Cortex of kidney (tissue), 1 donor: Measurements from ENCODE around the gene PIK3R2.

Experiments
- DNase-seq: peaks from one replicate; lab custom pipeline; 2025; lab: John Stamatoyannopoulos, UW

The PIK3R2 gene

DNA sequence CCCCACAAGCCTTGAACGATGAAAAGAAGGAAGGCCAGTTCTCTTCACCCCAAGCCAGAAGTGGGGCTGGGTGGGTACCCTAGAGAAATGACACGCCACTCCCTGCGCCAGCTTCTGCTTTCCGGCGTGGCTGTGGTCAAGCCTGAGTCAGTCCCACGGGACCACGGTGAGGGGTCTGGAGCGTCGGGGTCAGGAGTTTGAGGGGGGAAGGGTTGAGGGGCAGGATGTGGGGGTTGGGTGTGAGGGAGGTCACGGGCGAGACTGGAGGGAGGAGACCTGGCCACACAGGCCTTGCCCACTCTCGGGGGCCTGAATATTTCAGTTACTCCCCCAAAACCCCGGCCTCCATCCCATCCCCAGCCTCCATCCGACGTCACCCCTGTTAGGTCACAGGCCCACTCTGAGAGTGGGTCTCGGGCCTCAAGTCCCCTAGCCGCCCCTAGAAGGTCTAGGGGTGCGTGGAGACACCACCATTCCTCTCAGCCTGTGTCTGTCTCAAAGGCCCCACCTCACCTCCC, 20.1 kb downstream of the PIK3R2 start:
- no peak for DNase-seq

DNA sequence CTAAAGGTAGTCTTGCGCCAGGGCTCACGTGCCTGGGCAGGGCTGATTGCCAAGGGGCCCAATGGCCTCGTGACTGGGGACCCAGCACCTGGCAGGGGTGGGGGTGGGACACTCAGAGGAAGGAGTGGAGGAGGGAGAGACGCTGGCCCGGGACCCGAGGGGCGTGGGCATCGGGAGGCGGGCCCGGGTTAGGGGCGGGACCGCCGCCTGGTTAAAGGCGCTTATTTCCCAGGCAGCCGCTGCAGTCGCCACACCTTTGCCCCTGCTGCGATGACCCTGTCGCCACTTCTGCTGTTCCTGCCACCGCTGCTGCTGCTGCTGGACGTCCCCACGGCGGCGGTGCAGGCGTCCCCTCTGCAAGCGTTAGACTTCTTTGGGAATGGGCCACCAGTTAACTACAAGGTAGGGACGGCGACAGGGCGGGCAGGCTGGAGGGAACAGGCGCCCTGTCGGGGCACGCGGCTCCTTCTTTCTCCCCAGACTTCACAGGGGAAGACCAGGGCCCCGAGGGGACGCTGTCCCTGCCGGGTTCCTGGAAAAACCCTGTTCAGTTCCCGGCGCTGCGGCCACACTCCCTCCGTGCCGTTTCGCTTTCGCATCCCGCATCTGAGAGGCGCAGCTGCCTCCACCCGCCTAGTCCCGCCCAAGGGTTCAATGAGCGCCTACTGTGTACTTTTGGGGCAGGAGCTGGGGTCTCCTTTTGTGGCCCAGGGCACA, 20.8 kb downstream of the PIK3R2 start, which contains the start of gene IFI30:
Gene IFI30 (plus strand): TSS at position 242 of the 717 bp plus-strand sequence. CDS start 29 bp downstream, at position 271.
- DNase-seq = no peak

DNA sequence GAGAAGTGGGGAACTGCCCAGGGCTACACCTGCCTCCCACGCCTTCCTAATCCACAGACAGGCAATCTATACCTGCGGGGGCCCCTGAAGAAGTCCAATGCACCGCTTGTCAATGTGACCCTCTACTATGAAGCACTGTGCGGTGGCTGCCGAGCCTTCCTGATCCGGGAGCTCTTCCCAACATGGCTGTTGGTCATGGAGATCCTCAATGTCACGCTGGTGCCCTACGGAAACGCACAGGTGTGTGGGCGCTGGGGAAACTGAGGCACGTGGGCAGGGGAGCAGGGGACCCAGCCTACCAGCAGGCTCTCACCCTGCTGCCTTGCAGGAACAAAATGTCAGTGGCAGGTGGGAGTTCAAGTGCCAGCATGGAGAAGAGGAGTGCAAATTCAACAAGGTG, 22.0 kb downstream of the PIK3R2 start:
- DNase-seq = no peak

DNA sequence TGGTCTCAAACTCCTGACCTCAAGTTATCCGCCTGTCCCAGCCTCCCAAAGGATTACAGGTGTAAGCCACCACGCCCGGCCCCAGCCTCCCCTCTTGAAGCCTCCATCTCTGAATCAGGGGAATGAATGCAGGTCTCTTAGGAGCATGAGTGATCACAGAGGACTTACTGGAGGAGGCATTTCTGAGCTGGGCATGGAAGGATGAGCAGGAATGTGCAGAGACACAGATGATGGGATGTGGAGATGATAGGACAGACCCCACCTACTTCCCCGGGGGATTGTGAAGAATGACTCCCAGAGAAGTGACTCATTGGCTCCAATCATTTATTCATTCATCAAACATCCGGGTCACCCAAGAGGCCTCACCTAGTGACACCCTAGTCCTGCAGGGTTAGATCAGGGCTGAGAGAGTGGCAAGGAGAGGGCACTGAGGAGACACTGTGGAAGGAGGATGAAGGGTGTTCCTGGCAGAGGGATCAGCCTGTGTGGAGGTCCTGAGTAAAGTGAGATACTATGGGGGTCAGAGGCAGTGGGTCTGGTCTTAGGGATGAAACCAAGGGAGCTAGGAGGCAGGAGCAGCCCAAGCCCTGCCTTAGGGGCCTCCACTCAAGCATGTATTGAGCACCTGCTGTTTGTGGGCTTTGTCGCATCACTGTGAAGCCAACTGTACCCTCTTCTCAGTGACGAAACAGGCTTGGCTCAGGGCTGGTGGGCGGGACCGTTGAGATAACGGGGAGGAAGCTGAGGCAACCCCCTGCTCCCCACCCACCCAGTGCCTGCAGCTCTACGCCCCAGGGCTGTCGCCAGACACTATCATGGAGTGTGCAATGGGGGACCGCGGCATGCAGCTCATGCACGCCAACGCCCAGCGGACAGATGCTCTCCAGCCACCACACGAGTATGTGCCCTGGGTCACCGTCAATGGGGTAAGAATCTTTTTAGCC, 23.7 kb downstream of the PIK3R2 start:
- no peak for DNase-seq

DNA sequence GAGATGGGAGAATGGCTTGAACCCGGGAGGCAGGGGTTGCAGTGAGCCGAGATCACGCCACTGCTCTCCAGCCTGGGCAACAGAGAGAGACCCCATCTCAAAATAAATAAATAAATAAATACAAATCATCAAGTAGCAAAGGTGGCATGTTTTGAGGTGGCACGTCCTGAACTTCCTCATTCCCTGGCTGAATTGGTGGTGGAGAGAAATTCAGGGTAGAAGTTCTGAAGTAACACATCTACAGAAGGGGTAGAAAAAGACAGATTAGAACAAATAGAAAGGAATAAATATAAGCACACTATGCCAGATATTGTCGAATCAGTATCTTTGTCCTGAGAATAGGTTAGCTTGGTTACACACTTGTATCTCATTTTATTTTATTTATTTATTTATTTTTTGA, 27.0 kb downstream of the PIK3R2 start:
- no peak for DNase-seq

DNA sequence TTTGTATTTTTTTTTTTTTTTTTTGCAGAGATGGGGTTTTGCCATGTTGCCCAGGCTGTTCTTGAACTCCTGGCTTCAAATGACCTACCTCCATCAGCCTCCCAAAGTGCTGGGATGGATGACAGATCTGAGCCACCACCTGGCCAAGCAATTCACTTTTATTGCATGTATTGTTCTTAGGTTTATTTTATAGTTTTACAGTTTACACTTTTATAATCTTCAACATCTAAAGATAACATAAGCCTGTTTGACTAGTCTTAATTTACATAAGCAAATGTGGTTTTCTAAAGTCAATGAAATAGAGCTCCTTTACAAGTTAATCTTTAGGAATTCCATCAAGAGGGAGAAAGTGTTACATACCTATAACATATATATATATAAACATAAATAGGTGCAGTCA, 30.6 kb downstream of the PIK3R2 start:
- no peak for DNase-seq

DNA sequence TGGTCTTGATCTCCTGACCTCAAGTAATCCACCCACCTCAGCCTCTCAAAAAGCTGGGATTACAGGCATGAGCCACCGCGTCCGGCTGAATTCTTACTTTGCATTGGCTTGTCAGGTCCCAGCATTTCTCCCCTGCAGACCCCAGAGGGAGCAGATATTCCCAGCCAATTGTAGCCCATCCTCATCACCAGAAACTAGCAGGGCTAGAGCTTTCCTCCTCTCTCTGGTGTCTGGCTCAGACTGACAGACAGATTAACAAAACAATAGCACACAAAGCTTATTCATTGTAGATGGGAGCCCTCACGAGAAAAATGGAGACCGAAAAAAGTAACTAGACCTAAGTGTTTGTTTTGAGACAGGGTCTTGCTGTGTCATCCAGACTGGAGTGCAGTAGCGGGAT, 32.6 kb downstream of the PIK3R2 start:
- no peak for DNase-seq

DNA sequence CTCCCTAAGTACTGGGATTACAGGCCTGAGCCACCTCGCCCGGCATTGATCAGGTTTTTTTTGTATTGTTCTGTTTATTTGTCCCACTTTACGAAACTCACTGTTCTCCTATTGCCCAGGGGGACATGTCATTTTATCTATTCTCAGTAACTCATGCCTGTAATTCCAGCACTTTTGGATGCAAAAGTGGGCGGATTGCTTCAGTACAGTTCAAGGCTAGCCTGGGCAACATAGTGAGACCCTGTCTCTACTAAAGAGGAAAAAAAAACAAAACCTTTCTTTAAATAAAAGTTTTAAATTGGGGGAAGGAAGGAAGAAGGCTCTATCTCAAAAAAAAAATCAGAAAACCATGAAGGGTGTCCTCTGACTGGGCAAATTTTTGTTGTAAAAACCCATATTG, 37.3 kb downstream of the PIK3R2 start:
- no peak for DNase-seq

DNA sequence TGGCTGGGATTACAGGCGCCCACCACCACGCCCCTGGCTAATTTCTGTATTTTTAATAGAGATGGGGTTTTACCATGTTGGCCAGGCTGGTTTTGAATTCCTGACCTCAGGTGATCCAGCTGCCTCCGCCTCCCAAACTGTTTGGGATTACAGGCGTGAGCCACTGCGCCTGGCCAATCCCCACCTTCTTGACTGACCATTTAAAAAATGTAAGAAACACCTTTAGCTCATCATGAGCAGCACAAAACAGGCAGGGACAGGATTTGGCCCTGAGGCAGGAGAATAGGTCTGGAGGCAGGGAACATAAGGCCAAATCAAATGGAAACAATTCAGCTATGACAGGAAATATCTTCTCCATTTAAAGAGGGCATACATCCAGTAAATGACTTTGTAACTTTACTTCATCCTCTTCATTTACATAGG, 38.7 kb downstream of the PIK3R2 start:
- DNase-seq = no peak

DNA sequence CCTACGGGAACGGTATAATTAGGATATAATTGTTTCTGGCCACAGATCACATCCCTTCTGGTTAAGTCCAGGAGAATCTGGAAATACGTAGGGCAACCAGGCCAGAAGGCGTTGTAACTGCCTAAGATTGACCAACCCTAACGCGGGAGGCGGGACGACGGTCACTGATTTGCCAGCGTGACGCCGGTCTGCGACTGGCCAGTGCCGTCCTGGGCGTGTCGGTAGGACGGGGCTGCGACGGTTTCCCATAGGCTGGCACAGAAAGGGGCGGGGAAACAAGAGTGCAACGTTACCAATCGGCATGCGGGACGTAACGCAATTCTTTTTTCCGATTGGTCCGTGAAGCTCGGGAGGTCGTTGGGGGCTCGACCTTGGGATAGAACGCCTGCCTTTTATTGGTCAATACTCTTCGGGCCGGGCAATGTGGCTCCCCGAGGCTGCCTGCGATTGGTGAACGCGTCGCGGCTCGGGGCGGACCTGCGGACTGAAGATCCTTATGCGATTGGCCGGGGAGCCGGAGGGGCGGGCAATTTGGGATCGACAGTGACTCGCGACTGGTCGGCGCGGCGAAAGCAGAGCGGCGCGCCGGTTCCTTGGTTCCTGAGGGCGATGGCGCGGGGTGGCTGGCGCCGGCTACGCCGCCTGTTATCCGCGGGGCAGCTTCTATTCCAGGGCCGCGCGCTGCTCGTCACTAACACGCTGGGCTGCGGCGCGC, 39.9 kb downstream of the PIK3R2 start, which contains the start of gene MPV17L2:
Gene MPV17L2 (plus strand): TSS at position 546 of the 715 bp plus-strand sequence. CDS start 64 bp downstream, at position 610.
- DNase-seq = peak; percentile 100

DNA sequence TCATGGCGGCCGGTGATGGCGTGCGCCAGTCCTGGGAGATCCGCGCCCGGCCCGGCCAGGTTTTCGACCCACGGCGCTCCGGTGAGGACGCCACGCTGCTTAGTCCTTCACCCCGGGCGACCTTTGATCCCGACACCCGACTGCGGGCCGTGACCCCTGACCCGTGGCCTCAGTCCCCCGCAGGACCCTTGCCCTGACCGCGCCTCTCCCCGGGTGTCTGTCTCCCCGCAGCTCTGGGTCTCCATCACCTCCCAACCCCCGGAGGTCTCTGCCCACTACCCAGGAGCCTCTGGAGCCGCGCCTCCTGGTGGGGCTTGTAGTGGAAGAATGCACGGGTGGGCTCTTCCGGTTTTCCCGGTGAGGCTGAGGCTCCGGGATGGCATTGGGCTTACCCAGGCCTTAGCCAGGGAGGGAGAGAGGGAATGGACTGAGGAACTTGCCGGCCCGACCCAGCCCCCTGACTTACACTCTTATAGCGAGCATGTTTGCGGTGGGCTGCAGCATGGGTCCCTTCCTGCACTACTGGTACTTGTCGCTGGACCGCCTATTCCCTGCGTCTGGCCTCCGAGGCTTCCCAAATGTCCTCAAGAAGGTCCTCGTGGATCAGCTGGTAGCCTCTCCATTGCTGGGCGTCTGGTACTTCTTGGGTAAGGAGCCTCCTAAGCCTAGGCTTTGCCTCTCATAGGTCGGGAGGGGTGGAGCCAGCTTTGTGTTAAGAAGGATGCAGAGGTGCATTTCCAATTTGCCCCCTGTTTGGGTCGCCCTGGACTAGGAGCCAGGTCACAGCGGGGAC, 40.6 kb downstream of the PIK3R2 start:
- DNase-seq = no peak

DNA sequence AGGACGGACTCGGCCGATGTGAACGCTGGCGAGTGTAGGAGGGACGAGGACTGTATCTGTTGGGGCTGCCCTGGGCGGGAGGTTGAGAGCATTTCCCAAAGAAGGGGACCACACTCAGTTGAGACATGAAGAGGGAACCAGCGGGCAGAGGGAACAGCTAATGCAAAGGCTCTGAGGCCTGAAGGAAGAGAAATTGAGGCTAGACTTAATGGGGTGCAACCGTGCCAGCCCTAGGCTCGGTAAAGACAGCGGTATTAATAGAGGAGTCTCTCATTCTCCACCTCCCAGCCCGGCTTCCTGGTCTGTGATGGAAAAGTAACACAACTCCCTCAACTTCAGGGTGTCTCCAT, 41.2 kb downstream of the PIK3R2 start:
- no peak for DNase-seq

DNA sequence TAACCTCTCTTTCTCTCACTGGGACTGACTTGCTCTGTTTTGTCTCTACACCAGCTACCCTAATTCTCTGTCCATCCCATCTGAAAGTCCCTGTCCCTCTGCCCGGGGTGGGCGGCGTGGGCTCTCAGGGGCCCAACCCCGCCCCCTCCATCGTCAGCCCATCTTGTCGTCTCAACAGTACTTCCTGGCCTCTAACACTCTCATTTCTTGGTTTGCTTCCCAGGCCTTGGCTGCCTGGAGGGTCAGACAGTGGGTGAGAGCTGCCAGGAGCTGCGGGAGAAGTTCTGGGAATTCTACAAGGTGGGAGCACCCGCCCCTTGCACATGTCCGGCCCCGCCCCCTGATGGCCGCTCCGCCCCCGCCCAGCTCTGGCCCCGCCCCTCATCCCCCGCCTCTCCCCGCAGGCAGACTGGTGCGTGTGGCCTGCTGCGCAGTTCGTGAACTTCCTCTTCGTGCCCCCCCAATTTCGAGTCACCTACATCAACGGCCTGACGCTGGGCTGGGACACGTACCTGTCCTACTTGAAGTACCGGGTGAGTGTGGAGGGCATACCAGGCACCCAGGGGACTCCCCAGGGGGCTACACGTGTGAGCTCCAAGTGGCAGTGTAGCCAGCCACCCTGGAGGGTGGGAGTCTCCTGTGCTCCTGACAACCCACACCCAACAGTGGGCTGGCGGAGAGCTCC, 41.7 kb downstream of the PIK3R2 start:
- no peak for DNase-seq

DNA sequence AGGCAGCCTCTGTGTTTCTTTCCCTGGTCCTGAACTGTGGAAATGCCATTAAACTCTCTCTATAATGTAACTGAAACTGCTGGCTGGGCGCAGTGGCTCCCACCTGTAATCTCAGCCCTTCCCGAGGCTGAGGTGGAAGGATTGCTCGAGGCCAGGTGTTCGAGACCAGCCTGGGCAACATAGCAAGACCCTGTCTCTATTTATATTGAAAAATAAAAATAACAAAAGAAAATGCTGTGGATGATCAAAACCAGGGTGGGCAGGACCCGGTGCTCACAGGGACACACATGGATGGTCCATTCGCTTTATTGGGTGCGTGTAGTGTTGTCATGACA, 43.5 kb downstream of the PIK3R2 start:
- DNase-seq = no peak

DNA sequence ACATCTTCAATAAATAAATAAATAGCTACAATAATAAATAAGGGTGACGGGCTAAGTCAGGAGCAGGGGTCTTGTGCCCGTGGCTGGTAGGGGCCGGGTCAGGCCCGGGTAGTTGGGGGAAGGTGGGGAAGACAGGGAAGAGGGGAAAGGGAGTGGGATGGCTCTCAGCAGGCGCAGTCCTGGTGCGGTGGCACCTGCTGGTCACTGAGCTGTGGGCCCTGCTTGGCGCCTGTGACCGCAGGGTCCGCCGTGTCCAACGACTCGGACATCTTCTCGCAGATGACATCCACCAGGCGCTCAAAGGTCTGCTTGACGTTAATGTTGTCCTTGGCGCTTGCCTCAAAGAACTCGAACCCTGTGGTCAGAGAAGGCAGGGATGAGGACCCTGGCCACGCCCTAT, 44.3 kb downstream of the PIK3R2 start:
- no peak for DNase-seq

DNA sequence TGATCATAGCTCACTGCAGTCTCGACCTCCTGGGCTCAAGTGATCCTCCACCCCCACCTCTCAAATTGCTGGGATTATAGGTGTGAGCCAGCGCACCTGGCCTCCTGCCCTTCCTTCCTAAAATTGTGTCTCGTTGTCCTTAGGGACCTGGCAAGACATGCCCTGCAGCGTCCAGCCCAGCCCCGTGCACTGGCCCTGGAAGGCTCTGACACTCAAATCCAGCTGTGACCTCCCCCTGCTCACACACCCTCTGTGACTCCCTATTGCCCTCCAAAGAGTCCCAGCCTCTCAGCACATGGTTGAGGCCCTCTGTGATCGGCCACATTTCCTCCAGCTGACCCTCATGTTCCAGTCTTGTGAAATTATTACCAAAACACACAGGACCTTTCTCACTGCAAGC, 45.0 kb downstream of the PIK3R2 start:
- DNase-seq = no peak

DNA sequence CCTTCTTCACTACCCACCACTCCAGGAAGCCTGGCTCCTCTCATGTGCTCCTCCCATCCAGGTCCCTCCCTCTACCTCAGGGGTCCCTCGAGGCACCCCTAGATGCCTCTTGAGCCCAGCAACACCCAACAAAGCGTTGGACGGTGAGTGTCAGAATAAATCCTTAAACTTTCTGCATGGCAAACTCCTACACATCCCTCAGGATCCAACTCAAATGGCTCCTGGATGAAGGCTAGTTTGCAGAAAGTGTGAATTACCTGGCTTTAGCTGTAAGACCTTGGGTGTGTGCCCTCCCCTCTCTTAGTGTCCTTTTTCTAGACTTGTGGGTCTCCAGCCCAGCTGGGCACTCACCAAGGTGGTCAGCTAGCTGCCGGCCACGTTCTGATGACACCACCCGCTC, 45.4 kb downstream of the PIK3R2 start:
- no peak for DNase-seq

DNA sequence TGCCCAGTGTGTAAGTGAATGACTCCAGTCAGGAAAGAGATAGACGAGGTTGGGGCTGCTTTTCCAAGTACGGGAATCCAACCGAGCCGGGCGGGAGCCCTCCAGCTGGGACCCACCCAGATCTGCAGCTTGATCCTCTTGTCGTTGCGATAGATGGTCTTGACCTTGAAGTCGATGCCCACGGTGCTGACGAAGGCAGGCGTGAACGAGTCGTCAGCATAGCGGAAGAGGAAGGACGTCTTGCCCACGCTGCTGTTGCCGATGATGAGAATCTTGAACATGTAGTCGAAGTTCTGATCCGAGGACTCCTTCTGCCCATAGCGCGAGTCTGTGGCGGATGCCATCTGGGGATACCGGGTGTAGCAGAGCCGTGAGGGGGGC, 49.4 kb downstream of the PIK3R2 start:
- DNase-seq = no peak

DNA sequence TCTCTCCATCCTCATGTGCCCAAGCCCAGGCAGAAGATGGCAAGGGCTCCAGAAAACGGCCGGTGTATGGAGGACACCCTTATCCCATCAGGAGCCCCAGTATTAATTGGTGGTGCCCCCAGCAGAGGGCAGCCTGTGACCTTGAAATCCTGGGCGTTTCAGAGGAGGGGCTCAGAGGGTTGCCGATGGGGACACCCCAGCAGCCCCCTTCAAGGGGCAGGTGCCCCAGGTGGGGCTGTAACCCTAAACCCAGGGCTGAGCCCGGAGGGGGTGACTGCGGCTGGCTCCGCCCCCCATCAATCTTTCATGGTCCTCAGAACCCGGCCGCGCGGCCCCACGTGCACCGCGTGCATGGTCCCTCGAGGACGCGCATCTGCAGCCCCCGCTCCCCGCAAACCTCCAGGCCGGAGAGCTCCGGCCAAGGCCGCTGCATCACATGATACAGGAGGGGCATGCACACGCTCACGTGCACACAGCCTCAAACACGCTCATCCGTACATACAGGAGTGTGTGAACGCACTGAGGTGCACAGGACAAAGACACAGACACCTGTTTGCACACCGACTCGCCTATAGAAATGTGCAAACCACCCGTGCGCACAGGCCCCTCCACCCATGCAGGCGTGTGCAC, 49.9 kb downstream of the PIK3R2 start:
- no peak for DNase-seq

DNA sequence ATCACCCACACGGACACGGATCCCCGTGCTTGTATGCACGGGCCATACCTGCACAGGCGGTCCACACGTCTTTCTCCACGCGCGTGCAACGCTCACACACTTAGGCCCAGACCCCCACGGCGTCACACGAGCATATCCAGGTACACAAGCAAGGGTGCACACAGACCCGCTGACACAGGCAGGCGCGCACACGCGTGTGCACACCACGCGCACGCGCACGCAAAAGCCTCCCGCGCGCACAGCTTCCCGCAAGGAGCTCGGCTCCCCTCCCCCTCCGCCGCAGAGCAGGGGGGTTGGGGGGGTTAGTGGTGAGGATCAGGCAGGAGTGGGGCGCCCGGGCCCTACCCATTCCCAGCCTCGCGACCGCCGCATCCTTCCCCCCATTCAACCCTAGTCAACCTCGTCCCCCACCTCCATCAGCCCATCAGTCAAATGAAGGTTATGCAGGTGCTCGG, 50.5 kb downstream of the PIK3R2 start:
- DNase-seq = no peak
